Measurements from ENCODE around the gene SETD1A.

The SETD1A gene

DNA sequence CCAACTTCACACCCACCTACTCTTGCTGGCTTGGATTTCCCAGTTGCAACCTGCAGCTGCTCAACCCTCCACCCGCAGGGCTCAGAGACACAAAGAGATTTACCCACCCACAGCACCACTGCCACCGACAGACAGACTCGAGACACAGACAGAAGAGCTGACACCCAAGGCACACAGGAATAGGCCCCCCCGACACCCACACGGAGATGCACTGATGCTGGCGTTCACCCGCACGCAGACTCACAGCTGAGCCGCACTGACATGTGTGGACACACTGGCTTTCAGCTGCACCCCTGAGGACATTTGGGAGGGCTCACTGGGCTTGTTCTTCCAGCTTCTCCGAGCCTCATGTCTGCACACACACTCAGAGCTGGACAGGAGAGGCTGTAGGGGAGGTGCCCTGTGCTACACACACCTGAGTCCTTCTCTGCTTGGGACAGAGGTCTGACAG lies 44.7 kb downstream of the SETD1A start:
- H3K9me3 ChIP-seq = no peaks in the 10 kb centered on the region
- no peak overlapping the region for H3K4me3 ChIP-seq (ENCODE audit: low read depth, low read length)
- no peak for DNase-seq
- H3K36me3 ChIP-seq = no peaks in the 10 kb centered on the region
- TF ChIP-seq, protein P1, sequence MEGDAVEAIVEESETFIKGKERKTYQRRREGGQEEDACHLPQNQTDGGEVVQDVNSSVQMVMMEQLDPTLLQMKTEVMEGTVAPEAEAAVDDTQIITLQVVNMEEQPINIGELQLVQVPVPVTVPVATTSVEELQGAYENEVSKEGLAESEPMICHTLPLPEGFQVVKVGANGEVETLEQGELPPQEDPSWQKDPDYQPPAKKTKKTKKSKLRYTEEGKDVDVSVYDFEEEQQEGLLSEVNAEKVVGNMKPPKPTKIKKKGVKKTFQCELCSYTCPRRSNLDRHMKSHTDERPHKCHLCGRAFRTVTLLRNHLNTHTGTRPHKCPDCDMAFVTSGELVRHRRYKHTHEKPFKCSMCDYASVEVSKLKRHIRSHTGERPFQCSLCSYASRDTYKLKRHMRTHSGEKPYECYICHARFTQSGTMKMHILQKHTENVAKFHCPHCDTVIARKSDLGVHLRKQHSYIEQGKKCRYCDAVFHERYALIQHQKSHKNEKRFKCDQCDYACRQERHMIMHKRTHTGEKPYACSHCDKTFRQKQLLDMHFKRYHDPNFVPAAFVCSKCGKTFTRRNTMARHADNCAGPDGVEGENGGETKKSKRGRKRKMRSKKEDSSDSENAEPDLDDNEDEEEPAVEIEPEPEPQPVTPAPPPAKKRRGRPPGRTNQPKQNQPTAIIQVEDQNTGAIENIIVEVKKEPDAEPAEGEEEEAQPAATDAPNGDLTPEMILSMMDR (IDR thresholded peaks at IDR 0.05; ENCODE audit: low read depth, low read length) = no peak
- H3K4me1 ChIP-seq = no peaks in the 10 kb centered on the region
- H3K27me3 ChIP-seq = no peaks in the 10 kb centered on the region

DNA sequence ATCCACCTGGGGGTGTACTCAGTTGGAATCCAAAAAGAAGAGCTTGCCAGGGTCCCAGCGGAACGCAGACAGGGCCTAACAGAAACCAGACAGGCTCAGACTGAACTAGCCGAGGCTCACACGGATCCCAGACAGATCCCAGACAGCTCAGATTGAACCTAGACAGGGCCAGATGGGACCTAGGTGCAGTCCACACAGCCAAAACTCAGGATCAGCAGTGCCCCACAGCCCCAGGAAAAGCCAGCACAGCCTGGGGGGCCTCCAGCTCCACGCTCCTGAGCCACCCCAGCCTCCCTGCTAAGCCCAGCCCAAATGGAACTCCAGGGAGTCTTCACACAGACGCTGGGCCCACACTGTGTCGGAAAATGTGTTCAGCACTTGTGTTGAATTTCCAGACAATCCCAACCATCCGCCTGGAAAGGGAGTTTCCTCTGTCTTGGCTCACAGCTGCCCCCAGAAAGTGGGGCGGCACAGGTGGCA lies 45.3 kb downstream of the SETD1A start:
- no peaks in the 10 kb centered on the region for H3K36me3 ChIP-seq
- H3K4me1 ChIP-seq = no peaks in the 10 kb centered on the region
- TF ChIP-seq, protein P1 (IDR thresholded peaks at IDR 0.05; ENCODE audit: low read depth, low read length) = no peak
- H3K4me3 ChIP-seq (ENCODE audit: low read depth, low read length) = no peak overlapping the region
- DNase-seq = no peak
- no peaks in the 10 kb centered on the region for H3K9me3 ChIP-seq
- no peaks in the 10 kb centered on the region for H3K27me3 ChIP-seq

DNA sequence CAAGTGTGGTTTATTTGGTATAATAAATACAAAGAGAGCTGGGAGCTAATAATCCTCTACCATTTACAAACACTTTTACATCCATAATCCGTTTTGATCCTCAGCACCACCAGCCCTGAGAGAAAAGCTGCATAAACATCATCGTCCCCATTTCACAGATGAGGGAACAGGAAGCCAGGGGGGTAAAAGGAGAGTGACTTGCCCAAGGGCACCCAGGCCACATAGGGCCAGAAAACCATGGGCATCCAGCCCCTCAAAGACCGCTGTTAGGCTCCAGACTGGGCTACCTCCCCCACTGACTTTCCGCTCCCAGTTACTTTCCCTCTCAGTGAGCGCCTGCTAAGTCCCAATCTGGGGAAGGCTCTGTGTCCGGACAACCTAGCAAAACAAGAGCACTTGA lies 46.2 kb downstream of the SETD1A start:
- H3K27me3 ChIP-seq = no peaks in the 10 kb centered on the region
- H3K4me1 ChIP-seq = no peaks in the 10 kb centered on the region
- no peak overlapping the region for H3K4me3 ChIP-seq (ENCODE audit: low read depth, low read length)
- DNase-seq = no peak
- no peaks in the 10 kb centered on the region for H3K36me3 ChIP-seq
- TF ChIP-seq, protein P1 (IDR thresholded peaks at IDR 0.05; ENCODE audit: low read depth, low read length) = no peak
- H3K9me3 ChIP-seq = no peaks in the 10 kb centered on the region

DNA sequence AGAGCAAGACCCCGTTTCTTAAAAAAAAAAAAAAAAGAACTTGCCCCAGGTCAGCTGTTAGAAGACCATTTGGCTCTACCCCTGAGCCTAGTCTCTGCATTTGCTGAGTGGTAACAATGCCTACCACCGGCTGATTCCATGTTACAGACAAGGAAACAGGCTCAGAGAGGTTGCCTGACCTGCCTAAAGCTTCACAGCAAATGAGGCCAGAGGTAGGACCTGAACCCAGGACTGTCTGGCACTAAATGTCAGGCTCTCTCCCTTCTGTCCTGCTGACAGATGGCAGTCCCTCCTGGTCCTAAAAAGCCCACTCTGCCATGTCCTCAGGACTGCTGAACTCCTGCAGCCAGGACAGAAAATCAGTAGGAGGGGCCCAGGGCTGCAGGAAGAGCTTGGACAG lies 47.1 kb downstream of the SETD1A start:
- H3K27me3 ChIP-seq = no peaks in the 10 kb centered on the region
- TF ChIP-seq, protein P1 (IDR thresholded peaks at IDR 0.05; ENCODE audit: low read depth, low read length) = no peak
- no peaks in the 10 kb centered on the region for H3K9me3 ChIP-seq
- no peak for DNase-seq
- no peaks in the 10 kb centered on the region for H3K4me1 ChIP-seq
- no peaks in the 10 kb centered on the region for H3K36me3 ChIP-seq
- no peak overlapping the region for H3K4me3 ChIP-seq (ENCODE audit: low read depth, low read length)

DNA sequence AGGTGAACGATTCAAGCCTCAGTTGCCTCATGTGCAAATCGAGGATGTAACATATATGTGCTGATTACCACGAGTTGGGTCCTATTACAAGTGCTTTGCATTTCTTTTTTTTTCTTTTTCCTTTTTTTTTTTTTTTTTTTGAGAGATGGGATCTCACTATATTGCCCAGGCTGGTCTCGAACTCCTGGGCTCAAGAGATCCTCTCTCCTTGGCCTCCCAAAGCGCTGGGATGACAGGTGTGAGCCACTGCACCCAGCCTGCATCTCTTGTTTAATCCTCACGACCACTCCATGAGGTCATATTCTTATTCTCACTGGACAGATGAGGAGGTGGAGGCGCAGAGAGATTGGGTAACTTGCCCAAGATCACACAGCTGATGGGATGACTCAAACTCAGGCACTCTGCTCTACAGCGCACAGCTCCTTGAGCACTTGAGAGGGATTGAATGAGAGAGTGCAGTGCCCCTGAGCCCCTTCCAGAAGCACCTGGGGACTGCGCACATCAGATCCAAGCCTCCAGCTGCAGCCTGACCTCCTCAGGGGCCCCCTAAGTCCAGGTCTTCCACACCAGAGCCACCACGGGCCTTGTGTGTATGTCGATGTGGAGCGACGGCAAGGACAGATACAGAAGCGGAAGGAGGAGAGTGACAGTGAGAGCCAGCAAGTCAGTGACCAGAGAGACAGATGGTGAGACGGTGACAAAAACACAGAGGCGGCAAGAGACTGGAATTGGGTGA lies 48.0 kb downstream of the SETD1A start:
- no peak overlapping the region for H3K4me3 ChIP-seq (ENCODE audit: low read depth, low read length)
- no peaks in the 10 kb centered on the region; the same call in 1 of the 2 replicates for H3K27me3 ChIP-seq
- no peaks in the 10 kb centered on the region for H3K9me3 ChIP-seq
- H3K4me1 ChIP-seq = no peaks in the 10 kb centered on the region
- TF ChIP-seq, protein P1 (IDR thresholded peaks at IDR 0.05; ENCODE audit: low read depth, low read length) = no peak
- H3K36me3 ChIP-seq = no peaks in the 10 kb centered on the region
- DNase-seq = no peak

DNA sequence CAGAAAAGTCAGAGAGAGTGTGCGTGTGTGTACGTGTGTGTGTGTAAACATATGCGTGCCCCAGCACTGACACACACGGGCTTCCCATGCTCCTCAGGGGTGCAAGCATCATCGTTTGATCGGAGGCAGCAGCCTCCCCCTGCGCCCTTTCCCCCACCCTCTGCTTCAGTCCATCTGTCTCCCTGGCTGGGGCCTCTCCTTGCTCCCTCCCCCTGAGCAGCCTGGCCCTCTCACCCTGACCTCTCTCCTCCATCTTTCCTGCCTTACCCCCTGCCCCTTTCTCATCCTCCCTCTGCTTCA lies 48.5 kb downstream of the SETD1A start:
- DNase-seq = no peak
- no peaks in the 10 kb centered on the region for H3K36me3 ChIP-seq
- TF ChIP-seq, protein P1 (IDR thresholded peaks at IDR 0.05; ENCODE audit: low read depth, low read length) = no peak

More for the DNA sequence above, 48.5 kb downstream of the SETD1A start:
- H3K27me3 ChIP-seq = peaks cover 3% of the 10 kb centered on the region
- no peak overlapping the region for H3K4me3 ChIP-seq (ENCODE audit: low read depth, low read length)
- H3K9me3 ChIP-seq = no peaks in the 10 kb centered on the region
- H3K4me1 ChIP-seq = no peaks in the 10 kb centered on the region
